GM20431 (cell line): ENCODE results near the gene BCL3.

Source experiments
- in situ Hi-C: fragments of 300-500 bp; cut with MseI, MboI; formaldehyde crosslinking; loops from one replicate; pipeline ENCODE4 v1.15.0; 2020; ENCODE audit warnings: low sequenced_read_pairs; ENCODE audit not compliant: unreplicated experiment

BCL3 gene

DNA sequence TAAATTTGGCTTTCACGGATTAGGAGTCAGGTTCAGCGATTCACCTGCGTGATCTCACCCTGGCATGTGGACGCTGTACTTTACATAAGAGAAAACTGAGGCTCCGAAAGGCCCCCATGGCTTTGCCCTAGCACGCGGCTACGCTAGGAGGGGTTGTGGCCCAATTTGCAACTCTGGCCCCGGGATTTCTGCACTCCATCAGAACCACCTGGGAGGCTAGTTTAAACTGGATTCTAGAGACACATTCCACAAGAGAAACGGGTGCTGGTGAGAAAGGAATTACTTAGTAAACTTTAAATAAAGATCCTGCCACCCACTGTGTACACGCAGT lies 6.2 kb downstream of the BCL3 start:
- in situ Hi-C loops = no loop called here

- in situ Hi-C loops = no loop called here
These were observed 6.7 kb downstream of the BCL3 start for GRCh38 chr19:44755219-44755618.

DNA sequence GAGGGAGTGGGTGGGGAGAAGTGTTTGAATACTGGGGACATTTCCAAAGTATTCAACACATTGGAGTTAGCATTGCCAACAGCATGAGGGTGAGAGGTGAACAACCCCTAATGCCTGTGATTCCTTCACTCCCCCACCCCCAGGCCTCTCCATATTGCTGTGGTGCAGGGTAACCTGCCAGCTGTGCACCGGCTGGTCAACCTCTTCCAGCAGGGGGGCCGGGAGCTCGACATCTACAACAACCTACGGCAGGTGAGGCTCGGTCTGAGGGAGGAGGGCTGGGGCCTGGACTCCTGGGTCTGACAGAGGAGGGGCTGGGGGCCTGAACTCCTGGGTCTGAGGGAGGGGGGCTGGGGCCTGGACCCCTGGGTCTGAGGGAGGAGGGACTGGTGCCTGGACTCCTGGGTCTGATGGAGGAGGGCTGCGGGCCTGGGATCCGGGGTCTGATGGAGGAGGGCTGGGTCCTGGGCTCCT lies 7.6 kb downstream of the BCL3 start:
- in situ Hi-C loops = no loop called here

DNA sequence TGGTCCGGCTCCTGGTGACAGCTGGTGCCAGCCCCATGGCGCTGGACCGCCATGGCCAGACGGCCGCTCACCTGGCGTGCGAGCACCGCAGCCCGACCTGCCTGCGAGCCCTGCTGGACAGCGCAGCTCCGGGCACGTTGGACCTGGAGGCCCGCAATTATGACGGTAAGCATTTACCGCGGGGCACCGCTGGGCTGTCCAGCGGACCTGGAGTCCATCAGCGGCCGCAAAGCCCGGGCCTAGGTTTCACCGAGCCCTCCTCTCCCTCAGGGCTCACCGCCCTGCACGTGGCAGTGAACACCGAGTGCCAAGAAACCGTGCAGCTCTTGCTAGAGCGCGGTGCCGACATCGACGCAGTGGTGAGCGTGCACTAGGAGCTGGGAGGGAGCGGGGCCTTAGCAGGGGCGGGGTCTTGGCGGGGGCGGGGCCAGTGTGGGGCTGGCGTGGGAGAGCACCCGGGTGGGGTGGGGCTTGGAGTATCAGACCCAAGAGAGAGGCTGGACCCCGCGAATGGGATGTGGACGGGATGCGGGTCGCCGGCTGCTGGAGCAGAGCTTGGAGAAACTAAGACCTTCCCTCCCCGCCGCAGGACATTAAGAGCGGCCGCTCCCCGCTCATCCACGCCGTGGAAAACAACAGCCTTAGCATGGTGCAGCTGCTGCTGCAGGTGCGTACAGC lies 8.7 kb downstream of the BCL3 start:
- in situ Hi-C loops = no loop called here

DNA sequence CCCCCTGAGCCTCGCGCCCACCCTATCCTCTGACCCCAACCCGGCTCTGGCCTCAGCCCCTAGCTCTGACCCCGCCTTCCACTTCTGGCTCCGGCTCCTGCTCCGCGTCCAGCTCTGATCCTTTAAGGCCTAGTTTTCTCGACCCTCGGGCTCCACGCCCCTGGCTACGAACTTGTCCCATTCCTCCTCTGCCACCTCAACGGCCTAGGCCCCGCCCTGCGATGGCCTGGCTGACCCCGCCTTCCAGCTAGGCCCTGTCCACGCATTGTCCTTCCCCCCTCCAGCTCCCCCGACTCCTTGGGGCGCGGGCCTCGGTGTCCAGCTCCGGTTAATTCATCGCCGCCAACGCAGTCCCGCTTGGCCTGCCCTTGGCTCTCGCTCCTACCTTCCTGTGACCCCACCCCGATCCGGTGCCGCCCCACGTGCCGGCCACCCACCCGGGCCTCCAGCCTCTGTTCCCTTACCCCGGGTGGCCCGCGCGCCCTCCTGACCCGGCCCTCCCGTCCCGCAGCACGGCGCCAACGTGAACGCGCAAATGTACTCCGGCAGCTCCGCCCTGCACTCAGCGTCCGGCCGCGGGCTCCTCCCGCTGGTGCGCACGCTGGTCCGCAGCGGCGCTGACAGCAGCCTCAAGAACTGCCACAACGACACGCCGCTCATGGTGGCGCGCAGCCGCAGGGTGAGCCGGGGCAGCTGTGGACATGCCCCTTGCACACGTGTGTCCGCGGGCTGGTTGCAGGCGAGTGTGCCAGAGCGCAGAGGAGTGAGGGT lies 9.4 kb downstream of the BCL3 start:
- in situ Hi-C loops = no loop called here

DNA sequence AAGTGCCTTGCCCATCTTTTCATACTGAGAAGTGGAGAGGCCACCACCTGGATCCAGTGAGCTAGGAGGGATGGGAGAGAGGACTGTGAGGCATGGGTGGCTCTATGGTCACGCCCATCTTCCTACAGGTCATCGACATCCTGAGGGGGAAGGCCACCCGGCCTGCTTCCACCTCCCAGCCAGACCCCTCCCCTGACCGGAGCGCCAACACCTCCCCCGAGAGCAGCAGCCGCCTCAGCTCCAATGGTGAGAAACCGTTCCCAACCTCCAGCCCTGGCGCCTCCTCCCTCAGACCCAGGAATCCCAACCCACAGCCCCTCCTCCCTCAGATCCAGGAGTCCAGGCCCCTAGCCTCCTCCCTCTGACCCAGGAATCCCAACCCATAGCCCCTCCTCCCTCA lies 10.1 kb downstream of the BCL3 start:
- in situ Hi-C loops = no loop called here

- in situ Hi-C loops = no loop called here
These were observed 10.7 kb downstream of the BCL3 start for GRCh38 chr19:44759083-44759804.

- in situ Hi-C loops = no loop called here
These were observed 13.5 kb downstream of the BCL3 start for GRCh38 chr19:44762038-44762437.

DNA sequence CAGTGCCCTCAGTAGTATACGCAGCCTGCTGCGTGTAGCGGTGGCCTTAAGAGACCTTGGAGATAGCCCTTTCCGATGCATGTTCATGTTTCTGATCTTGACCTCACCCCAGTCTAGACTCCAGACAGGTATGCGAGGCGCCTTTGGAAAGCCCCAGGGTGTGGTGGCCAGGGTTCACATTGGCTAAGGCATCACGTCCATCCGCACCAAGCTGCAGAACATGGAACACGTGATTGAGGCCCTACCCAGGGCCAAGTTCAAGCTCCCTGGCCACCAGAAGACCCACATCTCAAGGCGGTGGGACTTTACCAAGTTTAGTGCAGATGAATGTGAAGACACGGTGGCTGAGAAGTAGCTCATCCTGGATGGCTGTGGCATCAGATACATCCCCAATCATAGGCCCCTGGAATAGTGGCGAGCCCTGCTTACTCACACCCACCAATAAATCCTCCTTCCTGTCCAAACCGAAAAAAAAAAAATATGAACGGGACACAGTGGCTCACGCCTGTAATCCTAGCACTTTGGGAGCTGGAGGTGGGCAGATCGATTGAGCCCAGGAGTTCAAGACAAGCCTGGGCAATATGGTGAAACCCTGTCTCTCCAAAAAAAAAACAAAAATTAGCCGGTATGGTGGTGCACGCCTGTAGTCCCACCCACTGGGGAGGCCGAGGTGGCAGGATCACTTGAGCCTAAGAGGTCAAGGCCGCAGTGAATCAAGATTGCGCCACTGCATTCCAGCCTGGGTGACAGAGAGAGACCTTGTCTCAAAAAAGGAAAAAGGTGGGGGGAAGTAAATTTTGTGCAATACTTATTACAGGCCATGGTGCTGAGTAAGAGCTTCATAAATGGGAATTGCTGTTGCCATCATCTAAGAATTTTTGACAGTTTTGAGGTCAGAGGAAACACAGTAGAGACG lies 16.8 kb downstream of the BCL3 start:
- in situ Hi-C loops = no loop called here

GRCh38 chr19:44765949-44766335 lies 17.4 kb downstream of the BCL3 start:
- in situ Hi-C loops = no loop called here

- in situ Hi-C loops = no loop called here
These were observed 19.0 kb downstream of the BCL3 start for GRCh38 chr19:44767295-44768180.

GRCh38 chr19:44770550-44771257 lies 22.2 kb downstream of the BCL3 start:
- in situ Hi-C loops = loop anchor here (10.0 kb wide), 1 partner anchor 46 kb away; no protein-coding TSS in a partner anchor

DNA sequence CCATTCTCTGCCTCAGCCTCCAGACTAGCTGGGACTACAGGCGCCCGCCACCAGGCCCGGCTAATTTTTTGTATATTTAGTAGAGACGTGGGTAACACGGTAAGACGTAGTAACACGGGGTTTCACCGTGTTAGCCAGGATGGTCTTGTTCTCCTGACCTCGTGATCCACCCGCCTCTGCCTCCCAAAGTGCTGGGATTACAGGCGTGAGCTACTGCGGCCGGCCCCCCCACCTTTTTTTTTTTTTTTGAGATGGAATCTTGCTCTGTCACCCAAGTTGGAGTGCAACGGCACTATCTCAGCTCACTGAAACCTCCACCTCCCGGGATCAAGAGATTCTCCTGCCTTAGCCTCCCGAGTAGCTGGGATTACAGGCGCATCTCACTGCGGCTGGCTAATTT lies 23.6 kb downstream of the BCL3 start:
- in situ Hi-C loops = loop anchor here (10.0 kb wide), 1 partner anchor 47 kb away; no protein-coding TSS in a partner anchor

GRCh38 chr19:44772959-44773358 lies 24.5 kb downstream of the BCL3 start:
- in situ Hi-C loops = loop anchor here (10.0 kb wide), 1 partner anchor 48 kb away; no protein-coding TSS in a partner anchor

DNA sequence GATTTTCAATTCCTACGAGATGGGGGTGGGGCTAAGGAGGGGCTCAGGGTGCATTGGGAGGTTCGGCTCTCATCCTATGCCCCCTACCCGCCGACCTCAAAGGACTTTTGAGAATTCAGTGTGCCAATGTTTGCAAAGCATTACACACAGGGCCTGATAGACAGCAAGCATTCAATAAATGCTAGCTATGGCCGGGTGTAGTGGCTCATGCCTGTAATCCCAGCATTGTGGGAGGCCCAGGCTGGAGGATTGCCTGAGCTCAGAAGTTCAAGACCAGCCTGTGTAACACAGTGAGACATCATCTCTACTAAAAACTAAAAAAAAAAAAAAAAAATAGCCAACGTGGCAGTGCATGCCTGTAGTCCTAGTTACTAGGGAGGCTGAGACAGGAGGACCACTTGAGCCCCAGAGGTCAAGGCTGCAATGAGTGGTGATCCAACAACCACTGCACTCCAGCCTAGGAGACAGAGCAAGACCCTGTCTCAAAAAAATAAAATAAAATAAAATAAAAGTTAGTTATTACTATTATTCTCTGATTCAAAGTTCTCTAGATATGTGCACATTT lies 27.2 kb downstream of the BCL3 start:
- in situ Hi-C loops = loop anchor here (10.0 kb wide), 1 partner anchor 51 kb away; no protein-coding TSS in a partner anchor

- in situ Hi-C loops = loop anchor here (10.0 kb wide), 1 partner anchor 52 kb away; no protein-coding TSS in a partner anchor
These were observed 28.0 kb downstream of the BCL3 start for GRCh38 chr19:44776402-44777096.

- in situ Hi-C loops = loop anchor here (10.0 kb wide), 1 partner anchor 53 kb away; no protein-coding TSS in a partner anchor
These were observed 29.3 kb downstream of the BCL3 start, which contains the start of gene CBLC for GRCh38 chr19:44777715-44778347. CBLC (plus strand) TSS chr19:44777890; CDS start chr19:44777932, 42 bp downstream.
